GM18502 (cell line): ENCODE data around the gene ARHGEF16.

Source experiments
- ATAC-seq: cut with Tn5 transposase; IDR thresholded peaks from one replicate; pipeline ENCODE4 v1.9.1; 2021; ENCODE audit warnings: mild to moderate bottlenecking; ENCODE audit not compliant: unreplicated experiment, poor library complexity

Gene ARHGEF16

DNA sequence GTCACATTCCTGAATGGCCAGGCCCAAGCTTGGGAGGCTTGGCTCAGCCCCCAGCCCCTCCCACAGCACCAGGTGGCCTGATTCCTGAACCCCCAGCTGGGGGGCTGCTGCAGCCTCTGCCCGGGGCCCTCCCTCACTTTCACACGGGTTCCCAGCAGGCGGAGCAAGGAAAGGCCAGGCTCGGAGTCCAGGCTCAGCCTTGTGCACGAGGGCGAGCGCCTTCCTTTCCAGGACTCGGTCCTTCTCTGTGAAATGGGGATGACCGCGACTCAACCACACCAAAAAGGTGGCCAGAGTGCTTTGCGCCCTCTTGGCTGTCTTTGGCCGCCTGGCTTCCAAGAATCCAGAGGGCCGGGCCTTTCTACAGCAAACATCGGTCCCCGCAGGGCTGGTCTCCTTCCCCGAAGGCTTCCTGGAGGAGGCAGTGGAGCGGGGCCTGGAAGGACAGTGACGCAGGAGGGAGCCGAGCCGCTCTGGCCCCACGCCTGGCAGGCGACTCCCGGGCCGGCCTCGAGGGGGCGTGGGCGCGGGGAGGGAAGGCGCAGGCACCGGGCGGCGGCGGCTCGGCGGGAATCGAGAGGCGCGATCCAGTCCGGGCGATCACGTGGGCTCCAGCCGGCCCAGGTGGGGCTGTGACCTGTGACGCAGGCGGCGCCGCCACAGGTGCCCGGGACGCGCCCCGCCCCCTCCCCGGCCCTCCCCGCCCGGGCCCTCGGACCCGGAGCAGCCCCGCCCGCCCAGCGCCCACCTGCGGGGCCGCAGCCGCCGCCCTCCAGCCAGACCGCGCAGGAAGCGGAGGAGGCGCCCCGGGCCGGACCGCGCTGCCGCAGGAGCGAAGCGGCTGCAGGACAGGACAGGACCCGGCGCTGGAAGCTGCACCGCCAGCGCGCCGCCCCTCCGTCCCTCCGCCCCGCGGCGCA lies at the start of gene ARHGEF16:
Gene ARHGEF16 (plus strand): TSS at position 775 of the 920 bp plus-strand sequence. CDS start 8,420 bp downstream, outside the sequence.
- ATAC-seq, result no peak

DNA sequence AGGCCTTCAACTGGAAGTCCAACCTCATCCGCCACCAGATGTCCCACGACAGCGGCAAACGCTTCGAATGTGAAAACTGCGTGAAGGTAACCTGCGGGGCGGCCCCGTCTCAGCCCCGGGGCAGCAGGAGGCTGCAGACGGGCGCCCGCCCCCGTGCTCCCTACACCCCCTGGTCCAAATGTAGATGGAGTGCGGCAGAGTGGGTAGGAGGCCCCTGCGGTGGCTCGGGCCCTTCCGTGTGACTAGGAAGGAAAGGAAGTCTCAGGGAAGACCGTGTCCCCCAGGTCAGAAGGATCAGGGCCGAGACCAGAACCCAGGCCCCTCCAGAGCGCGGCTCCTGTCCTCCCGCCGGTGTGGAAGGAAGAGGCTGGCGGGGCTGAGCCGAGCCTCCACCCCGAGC lies 49.7 kb upstream of the ARHGEF16 start:
- ATAC-seq, result no peak

DNA sequence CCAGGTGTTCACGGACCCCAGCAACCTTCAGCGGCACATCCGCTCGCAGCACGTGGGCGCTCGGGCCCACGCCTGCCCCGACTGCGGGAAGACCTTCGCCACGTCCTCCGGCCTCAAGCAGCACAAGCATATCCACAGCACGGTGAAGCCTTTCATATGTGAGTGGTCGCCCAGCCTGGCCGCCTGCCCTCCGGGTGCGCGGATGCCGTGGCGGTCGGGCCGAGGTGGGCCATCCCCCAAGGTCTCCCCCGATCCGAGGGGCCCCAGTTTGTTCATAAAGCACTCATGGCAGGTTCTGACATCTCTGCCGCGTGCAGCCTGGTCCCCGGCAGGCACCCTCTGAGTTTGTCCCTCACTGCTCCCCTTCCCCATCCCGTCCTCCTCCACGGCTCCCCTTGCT lies 49.0 kb upstream of the ARHGEF16 start:
- no peak for ATAC-seq

DNA sequence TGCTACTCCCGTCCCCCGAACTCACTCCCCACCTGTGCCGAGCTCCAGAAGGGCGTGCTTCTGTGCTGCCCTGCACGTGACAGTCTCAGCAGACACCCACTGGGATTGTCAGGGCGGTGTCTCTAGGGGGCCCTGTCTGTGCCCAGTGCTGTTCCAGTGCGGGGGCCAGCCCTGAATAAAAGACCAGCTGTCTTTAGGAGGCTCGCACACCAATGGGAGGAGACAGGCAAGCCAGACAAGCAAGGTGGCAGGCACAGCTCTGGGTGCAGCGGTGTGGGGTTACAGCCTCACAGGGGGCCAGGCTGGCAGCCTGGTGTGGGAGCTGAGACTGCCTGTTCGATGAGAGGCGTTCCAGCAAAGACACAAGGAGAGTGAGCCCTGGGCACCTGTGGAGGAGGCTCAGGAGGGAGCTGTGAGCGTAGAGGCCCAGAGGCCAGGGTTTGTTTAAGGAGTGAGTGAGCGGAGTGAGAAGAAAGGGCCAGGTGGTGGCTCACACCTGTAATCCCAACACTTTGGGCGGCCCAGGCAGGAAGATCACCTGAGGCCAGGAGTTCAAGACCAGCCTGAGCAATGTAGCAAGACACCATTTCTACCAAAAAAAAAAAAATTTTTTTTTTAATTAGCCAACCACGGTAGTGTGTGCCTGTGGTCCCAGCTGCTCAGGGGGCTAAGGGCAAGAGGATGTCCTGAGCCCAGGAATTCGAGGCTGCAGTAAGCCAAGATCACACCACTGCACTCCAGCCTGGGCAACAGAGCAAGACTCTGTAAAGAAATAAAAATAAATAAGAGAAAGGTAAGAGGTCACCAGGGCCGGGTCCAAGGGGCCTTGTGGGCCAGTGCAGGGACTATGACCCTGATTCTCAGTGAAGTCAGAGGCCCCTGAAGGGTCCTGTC lies 48.2 kb upstream of the ARHGEF16 start:
- no peak for ATAC-seq

DNA sequence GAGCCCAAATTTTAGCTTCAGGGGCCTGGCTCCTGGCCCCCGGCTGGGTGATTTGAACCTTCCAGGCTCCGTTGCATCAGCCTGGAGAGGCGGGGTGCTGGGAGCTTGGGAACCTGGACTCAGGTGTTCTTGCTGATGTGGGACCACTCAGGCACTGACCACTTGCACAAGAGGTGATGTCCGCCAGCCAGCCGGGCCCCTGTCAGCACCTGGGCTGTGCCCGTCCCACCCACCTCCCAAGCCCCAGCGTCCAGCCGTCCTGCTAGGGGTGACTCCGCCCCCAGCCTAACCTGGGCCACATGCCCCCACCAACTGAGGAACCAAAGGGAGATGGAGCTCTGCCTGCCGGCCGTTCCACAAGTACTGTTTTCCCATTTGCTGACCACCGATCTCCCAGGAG lies 47.4 kb upstream of the ARHGEF16 start:
- ATAC-seq, result no peak

DNA sequence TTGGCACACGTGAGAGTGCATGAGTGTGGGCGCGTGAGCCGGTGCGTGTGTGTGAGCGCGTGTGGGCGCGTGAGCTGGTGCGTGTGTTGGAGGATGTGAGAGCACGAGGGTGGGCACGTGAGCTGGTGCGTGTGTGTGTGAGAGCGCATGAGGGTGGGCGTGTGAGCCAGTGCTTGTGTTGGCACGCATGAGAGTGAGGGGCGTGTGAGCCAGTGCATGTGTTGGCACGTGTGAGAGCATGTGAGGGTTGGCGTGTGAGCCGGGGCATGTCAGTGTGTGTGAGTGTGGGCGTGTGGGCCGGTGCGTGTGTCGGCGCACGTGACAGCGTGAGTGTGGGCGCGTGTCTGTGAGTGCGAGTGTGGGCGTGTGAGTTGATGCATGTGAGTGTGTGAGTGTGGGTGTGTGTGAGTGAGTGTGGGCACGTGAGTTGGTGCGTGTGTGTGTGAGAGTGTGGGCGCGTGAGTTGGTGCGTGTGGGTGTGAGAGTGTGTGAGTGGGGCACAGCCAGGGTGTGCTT lies 45.7 kb upstream of the ARHGEF16 start:
- no peak for ATAC-seq

DNA sequence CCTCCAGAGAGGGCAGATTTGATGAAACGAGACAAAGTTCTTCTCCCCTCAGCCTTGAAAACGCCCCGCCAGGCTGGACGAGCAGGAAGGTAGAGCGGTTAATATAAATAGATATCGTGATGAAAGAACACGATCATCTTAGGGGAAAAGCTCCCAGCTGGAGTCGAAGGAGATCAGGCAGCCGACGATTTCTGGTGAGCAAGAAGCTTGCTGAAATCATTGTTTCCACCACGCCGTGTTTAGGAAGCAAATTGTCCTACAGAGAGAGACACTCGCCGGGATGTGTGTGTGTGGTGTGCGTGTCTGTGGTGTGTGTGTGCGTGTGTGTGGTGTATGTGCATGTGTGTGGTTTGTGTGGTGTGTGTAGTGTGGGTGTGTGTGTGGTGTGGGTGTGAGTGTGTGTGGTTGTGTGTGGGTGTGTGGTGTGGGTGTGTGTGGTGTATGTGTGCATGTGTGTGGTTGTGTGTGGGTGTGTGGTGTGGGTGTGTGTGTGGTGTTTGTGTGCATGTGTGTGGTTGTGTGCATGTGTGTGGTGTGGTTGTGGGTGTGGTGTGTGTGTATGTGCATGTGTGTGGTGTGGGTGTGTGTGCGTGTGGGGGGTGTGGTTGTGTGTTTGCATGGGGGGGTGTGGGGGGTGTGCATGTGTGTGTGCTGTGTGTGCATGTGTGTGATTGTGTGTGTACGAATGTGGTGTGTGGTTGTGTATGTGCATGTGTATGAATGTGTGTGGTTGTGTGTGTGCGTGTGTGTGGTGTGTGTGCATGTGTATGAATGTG lies 44.9 kb upstream of the ARHGEF16 start:
- no peak for ATAC-seq

DNA sequence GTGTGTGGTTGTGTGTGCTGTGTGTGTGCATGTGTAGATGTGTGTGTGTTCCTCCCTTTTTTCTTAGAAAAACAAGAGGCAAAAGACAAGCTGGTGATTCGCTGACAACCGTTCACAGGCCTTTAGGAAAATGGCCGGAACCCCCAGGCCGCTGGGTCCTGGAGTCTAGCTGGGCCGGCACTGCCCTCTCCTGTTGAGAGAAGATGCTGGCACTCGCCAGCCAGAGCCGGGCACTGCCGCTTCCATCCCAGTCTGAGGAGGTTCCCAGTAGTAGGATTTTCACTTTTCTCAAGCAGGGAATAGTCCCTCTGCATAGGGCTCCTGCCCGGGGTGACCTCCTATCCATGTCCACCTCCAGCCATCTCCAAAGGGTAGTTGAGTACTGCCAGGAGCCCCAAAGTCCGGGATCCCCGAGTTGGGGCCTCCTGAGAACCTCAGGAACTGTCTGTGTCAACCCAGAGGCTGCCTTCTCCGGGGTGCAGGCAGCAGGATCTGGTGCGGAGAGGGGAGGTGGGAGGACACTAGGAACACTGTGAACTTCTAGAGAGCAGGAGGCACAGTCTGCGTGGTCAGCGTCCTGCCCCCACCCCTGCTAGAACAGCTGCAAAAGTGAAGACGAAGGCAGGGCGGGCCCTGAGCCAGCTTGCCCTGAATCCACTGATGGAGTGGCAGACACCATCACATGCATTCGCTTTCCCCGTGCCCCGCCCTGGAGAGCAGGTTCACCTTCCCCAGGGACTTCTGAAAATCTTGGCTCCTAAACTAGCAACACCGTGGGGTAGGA lies 44.1 kb upstream of the ARHGEF16 start:
- no peak for ATAC-seq

DNA sequence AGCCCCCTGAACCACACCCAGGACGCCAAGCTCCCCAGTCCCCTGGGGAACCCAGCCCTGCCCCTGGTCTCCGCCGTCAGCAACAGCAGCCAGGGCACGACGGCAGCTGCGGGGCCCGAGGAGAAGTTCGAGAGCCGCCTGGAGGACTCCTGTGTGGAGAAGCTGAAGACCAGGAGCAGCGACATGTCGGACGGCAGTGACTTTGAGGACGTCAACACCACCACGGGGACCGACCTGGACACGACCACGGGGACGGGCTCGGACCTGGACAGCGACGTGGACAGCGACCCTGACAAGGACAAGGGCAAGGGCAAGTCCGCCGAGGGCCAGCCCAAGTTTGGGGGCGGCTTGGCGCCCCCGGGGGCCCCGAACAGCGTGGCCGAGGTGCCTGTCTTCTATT lies 42.7 kb upstream of the ARHGEF16 start:
- ATAC-seq, result no peak

DNA sequence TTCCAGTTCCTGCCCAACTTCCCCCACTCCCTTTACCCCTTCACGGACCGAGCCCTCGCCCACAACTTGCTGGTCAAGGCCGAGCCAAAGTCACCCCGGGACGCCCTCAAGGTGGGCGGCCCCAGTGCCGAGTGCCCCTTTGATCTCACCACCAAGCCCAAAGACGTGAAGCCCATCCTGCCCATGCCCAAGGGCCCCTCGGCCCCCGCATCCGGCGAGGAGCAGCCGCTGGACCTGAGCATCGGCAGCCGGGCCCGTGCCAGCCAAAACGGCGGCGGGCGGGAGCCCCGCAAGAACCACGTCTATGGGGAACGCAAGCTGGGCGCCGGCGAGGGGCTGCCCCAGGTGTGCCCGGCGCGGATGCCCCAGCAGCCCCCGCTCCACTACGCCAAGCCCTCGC lies 42.1 kb upstream of the ARHGEF16 start:
- no peak for ATAC-seq

DNA sequence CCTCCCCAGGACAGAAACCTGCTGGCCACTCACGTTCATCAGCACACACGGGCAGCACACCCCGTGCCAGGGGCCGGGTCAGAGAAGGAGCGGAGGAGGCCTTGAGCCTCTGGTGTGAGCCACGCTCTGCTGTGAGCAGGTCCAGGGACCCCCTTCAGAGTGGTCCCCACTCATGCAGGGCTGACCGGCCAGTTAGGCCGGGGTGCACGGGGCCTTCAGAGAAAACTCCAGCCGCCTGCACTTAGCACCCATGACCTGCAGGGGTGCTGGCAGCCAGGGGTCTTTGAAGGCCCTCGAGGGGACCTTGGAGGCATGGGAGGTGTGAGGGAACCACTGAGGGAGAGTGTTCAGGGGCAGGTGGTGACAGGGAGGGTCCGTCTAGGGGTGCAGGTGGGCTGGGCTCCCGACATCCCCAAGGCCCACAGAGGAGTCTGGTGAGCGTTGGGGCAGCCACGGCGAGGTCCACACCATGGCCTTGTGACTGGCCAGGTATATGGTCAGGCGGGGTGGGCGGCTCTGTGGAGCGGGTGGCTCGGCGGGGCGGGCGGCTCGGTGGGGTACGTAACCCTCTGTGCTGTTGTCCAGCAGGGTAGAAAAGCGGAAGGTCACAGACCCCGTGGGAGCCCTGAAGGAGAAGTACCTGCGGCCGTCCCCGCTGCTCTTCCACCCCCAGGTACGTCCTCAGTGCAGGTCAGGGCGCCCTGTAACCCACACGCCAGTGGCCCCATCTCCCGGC lies 40.3 kb upstream of the ARHGEF16 start:
- ATAC-seq, result no peak

DNA sequence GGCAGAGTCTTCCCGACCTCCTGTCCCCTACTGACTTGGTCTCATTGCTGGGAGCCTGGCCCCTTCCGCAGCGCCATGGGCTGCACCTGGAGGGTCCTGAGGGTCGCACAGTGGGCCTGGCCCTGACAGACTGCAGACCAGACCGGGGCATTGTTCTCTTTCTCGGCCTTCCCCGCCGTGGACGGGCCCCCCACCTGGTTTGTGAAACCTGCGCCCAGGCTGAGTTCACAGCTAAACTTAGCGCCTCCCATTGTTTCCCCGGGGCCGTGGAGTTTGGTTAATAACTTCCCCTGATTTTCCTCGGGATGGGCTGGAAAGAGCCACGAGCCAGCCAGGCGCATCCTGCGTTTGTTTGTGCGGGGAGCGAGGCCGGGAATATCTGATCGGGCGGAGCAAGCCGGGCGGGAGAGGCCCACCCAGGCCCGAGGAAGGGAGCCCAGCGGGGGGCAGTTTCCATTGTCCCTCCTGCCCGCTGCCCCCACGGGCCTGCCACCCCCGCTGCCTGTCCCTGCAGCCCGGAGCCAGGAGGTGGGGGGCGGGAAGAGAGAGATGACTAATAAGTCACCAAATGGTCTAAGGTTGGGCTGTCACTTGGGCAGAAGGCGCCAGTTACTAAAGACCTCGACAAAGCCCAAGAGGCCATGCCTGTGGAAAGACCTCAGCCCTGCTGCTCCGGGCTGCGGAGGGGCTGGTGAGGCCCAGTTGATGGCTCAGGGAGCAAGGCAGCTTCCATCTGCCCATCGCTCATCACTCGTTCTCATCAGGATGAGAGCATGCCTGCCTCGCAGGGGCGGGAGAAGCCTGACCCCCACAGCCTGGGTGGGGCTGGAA lies 39.0 kb upstream of the ARHGEF16 start:
- no peak for ATAC-seq

DNA sequence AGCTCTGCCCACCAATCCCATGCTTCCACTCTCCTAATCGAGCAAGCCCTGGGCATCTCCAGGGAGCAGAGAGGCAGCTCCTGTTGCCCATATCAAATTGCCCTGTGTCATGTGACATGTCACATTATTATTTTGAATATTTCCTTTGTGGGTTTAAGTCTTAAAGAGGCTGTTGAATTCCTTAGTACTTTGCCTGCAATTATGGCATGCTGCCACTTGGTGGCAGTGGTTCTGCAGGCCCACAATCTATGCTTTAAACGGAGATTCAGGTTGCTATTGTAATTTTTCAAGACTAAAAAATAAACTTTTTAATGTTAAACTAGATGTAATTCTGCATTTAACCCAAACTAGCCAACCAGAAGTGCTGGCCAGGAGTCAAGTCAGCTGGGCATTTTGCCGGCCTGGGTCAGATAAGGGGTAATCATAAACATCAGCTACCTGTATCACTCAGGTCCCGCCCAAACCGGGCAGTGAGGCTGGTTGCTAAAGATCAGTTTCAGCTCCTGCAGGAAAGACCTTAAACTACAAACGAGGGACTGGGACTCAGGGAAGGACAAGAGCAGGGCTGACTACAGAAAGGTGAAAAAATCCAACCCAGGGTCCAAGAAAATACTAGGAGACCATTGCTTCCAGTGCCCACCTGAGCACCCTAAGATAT lies 37.3 kb upstream of the ARHGEF16 start:
- ATAC-seq, result no peak

DNA sequence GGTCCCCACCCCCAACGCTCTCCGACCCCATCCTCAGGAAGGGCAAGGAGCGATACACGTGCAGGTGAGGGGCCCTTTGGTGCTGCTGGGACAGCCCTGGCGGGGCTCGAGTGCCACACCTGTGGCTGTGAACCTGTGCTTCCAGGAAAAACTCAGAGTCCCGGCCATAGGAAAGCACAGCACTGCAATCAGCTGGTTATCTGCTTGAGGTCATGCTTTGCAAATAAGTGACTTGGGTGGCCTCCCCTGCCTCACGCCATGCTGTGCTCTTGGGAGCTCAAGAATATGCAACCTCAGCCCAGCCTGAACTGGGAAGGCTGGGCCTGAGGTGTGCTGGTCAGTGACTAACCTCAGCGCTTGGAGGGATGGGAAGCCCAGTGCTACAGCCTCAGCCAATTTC lies 36.5 kb upstream of the ARHGEF16 start:
- no peak for ATAC-seq

DNA sequence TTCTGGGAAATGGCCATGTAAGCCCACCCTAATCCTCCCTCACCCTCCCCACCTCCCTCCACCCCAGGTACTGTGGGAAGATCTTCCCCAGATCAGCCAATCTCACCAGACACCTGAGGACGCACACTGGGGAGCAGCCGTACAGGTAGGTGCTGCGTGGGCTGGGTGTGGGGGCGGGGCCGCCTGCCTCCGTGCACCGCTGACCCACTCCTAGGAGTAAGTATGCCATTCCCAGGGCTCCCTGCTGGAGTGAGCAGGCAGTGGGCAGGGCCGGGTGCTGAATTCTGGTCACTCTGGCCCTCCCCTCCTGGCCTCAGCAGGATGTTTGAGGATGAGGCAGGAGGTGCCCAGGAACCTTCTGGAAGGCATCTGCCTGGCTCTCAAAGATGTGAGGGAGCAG lies 35.9 kb upstream of the ARHGEF16 start:
- ATAC-seq, result no peak

DNA sequence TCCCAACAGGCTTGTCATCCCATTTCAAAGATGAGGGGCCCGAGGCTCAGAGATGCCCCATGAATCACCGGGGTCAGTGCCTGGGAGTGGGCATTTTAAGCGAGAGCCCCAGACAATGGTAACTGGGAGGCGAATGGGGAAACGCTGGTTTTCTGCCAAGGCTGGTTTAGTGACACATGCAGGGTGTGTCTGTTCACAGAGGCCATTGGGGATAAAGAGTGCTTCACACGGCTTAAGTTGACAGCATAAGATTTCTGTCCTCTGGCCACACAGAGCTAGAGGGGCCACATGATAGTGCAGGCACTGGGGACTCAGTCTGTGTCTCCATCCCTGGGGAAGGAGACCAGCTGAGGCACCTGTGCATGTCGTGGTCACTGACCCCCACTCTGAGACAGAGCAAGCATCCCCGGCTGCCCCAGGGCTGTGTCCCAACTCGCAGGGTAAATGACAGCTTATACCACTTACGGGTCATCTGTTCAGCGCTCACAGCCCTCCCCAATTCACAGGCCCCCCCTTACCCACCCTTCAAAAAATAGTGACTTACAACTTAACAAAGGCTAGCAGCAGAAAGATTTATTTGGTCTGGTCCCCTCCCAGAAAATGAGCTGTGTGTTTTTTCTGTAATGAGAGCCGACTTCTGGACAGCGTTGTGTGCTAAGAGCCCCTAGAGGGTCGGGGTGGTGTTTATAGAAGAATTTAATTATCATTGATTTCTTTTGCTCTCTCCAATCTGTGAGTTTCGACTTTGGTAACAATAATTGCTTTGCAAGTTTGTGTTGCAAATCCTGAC lies 34.9 kb upstream of the ARHGEF16 start:
- ATAC-seq, result no peak
